Gastroesophageal sphincter (tissue), 3 donors: ENCODE data around the gene LITAFD.
A peak's percentile ranks its signal among the peaks of the same experiment; 100 is the strongest.

Source experiments
- EP300 ChIP-seq: sonication (generic); formaldehyde crosslinking; IDR thresholded peaks from one replicate; pipeline ENCODE4 v1.6.1; 2017; ENCODE audit warnings: antibody characterized with exemption, mild to moderate bottlenecking
- POLR2A ChIP-seq, 2 donors: fragments of 450-650 bp; IDR thresholded peaks; one replicate each; pipeline ENCODE4 v1.6.1; 2017; ENCODE audit warnings: antibody characterized with exemption in 2 of 2, mild to moderate bottlenecking in 2 of 2, moderate library complexity in 1 of 2
- POLR2AphosphoS5 ChIP-seq: sonication (generic); formaldehyde crosslinking; IDR thresholded peaks from one replicate; pipeline ENCODE4 v1.6.1; 2017; ENCODE audit warnings: antibody characterized with exemption
- TF ChIP-seq, protein P1 (sequence below), 4 experiments: fragments of 200-600 bp in 2 of 4; fragments of 450-650 bp in 2 of 4; sonication (generic) in 1 of 4; IDR thresholded peaks; one replicate each; pipeline ENCODE4 v1.5.1; 2017 to 2019; ENCODE audit warnings: antibody characterized with exemption in 4 of 4, mild to moderate bottlenecking in 2 of 4, moderate library complexity in 2 of 4

DNA sequence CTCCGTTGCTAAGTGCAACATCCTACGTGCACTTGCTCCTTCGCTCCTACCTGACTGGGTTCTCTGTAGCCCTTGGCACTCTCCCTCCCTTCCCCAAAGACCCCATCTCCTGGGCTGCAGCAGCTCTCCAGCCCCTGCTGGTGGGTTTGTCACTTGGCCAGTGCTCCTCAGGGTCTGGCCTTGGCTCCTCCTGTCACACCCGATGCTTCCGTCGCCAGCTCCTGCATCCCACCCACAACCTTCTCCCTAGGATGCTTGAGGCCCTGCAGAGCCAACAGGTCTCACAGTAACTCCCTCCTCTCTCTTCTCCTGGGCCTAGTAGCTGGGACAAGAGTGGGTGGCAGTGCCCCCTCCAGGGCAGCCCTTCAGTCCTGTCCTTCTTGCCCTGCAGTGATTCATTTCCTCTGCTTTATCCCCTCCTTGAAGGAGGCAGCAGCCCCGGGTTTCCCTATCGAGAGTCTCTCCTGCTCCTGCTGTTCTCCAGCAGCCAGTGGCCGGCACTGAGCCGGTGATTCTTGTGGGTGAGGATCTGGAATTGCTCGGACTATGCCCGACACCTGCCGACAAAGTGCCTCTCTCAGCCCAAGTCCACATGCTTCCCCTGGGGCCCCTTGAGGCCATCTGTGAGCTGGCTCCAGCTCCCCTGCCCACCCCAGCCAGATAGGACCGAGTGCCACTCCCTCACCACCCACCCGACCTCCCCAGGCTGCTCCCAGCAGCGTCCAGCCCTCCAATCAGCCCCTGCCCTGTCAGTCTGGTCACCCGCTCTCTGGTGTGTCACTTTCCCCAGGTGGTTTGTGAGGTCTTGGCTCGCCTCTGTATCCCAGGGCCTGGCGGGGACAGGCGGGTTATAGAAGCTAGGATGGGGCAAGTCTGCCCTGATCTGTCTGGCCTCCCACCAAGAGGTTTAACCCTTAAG is 3.8 kb downstream of the LITAFD start:
- TF ChIP-seq, protein P1, sequence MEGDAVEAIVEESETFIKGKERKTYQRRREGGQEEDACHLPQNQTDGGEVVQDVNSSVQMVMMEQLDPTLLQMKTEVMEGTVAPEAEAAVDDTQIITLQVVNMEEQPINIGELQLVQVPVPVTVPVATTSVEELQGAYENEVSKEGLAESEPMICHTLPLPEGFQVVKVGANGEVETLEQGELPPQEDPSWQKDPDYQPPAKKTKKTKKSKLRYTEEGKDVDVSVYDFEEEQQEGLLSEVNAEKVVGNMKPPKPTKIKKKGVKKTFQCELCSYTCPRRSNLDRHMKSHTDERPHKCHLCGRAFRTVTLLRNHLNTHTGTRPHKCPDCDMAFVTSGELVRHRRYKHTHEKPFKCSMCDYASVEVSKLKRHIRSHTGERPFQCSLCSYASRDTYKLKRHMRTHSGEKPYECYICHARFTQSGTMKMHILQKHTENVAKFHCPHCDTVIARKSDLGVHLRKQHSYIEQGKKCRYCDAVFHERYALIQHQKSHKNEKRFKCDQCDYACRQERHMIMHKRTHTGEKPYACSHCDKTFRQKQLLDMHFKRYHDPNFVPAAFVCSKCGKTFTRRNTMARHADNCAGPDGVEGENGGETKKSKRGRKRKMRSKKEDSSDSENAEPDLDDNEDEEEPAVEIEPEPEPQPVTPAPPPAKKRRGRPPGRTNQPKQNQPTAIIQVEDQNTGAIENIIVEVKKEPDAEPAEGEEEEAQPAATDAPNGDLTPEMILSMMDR (IDR thresholded peaks at IDR 0.05): no peak
- TF ChIP-seq POLR2A (IDR thresholded peaks at IDR 0.05) (no peak), POLR2AphosphoS5 (peak; percentile 14), EP300 (no peak)
